Left ventricle myocardium inferior (tissue), 1 donor: Measurements from ENCODE around the gene PPCDC. TPM values are rescaled to one million over a fixed set of nuclear protein-coding genes. Genes with fewer than 3 reads are reported as not detected.
"Not testable (repeated sequence)": the region's sequence is repeated elsewhere in the genome, so short reads cannot be mapped to it uniquely, and the experiment has no call there.

Experiments used
- DNase-seq: peaks from one replicate; pipeline ENCODE4 v3.0.0-alpha.2; 2020
- H3K27ac ChIP-seq: fragments of 200-600 bp; replicated peaks from 2 replicates; pipeline ENCODE4 v1.8.0; 2021
- H3K27me3 ChIP-seq: fragments of 200-600 bp; 2 replicates; pipeline ENCODE4 v1.8.0; 2021; ENCODE audit warnings: low read depth
- H3K36me3 ChIP-seq: fragments of 200-600 bp; 2 replicates; pipeline ENCODE4 v1.8.0; 2021
- H3K4me1 ChIP-seq: fragments of 200-600 bp; 2 replicates; pipeline ENCODE4 v1.8.0; 2021
- H3K4me3 ChIP-seq: fragments of 200-600 bp; 2 replicates; pipeline ENCODE4 v1.8.0; 2021; ENCODE audit warnings: mild to moderate bottlenecking, moderate library complexity
- H3K9me3 ChIP-seq: fragments of 200-600 bp; replicated peaks from 2 replicates; pipeline ENCODE4 v1.8.0; 2021
- intact Hi-C: fragments of 100-400 bp; cut with micrococcal nuclease; formaldehyde crosslinking; loops from one replicate; pipeline ENCODE4 v1.11.0; 2022
- total RNA-seq: library from RNA; stranded (reverse); fragmentation: NEBNext Ultra II Directional; extraction: Animal tissue kit (Norgen Biotek cat#: 25700); gene quantifications from one replicate; pipeline ENCODE4 v1.2.1, GENCODE V29; 2021
- TF ChIP-seq, protein P1 (sequence below): fragments of 200-600 bp; IDR thresholded peaks from 2 replicates; pipeline ENCODE4 v1.8.0; 2021; ENCODE audit warnings: antibody characterized with exemption, mild to moderate bottlenecking, borderline replicate concordance
- donor health status: DM: no; HTN: yes; CAD: no; lungs with severe emphysema.

PPCDC gene
- total RNA-seq, 1 donor from 2014 or later, result 5.0 TPM

DNA sequence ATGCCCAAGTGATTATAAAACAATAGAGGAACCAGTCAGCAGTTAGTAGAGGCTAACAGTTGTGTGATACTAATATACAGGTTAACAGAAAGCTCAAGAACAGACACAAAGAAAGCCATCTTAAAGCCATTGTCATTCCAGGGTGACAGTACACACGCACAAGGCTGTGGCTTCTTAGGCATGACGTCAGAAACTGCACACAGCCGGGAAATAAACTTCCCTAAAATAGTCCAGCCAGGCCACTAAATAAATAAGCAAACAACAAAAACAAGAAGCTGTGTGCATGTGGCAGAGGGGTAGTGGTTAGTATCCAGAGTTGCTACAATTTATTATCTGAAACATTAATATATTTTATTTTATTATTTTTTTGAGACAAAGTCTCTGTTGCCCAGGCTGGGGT, 49.8 kb downstream of the PPCDC start:
- Histone ChIP-seq H3K27ac (no peak overlapping the region), H3K4me1 (peaks cover 5% of the 10 kb centered on the region), H3K9me3 (peaks cover 9% of the 10 kb centered on the region), H3K36me3 (no peaks in the 10 kb centered on the region), H3K27me3 (no peaks in the 10 kb centered on the region), H3K4me3 (no peak overlapping the region)
- intact Hi-C loops, result no loop called here
- no peak for DNase-seq
- TF ChIP-seq, protein P1, sequence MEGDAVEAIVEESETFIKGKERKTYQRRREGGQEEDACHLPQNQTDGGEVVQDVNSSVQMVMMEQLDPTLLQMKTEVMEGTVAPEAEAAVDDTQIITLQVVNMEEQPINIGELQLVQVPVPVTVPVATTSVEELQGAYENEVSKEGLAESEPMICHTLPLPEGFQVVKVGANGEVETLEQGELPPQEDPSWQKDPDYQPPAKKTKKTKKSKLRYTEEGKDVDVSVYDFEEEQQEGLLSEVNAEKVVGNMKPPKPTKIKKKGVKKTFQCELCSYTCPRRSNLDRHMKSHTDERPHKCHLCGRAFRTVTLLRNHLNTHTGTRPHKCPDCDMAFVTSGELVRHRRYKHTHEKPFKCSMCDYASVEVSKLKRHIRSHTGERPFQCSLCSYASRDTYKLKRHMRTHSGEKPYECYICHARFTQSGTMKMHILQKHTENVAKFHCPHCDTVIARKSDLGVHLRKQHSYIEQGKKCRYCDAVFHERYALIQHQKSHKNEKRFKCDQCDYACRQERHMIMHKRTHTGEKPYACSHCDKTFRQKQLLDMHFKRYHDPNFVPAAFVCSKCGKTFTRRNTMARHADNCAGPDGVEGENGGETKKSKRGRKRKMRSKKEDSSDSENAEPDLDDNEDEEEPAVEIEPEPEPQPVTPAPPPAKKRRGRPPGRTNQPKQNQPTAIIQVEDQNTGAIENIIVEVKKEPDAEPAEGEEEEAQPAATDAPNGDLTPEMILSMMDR, result no peak

DNA sequence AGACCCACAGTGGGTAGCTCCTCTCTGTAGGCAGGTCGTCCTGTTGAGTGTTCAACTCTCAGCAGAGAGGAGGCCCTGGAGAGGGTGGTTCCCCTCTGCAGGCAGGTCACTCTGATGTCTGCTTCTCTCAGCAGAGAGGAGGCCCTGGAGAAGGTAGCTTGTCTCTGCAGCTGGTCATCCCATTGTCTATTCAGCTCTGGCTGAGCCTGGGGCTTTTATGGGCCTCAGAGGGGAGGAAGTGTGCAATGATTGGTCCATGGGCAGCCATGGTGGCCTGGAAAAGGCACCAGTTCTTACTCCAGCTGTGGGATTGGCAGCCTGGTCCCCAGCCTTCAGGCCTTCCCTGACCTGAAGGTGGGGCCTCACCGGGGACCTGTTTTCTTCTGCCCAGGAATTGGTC, 52.9 kb downstream of the PPCDC start:
- H3K4me3 ChIP-seq, result no peak overlapping the region
- H3K36me3 ChIP-seq, result no peaks in the 10 kb centered on the region
- peaks cover 5% of the 10 kb centered on the region for H3K4me1 ChIP-seq
- DNase-seq, result no peak
- intact Hi-C loops, result no loop called here
- TF ChIP-seq, protein P1, result no peak
- peaks cover 9% of the 10 kb centered on the region for H3K9me3 ChIP-seq
- no peaks in the 10 kb centered on the region for H3K27me3 ChIP-seq
- no peak overlapping the region for H3K27ac ChIP-seq

DNA sequence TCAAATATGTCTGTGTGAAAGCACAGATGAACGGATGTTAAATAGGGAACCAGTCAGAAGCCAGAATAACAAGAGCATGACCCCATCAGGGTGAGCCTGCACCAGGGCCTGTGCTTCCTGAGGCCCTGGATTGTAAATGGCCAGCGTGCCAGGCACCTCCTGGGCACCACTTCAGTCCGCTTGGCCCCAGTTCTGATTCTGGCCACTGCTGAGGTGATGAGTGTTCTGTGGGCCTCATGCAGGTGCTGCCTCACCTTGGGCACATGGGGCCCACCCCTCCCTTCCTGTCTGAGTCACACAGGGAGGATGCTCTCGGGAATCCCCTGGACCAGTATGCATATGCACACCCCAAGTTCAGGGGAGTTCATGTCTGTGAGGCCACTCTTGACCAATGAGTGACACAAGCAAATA, 54.2 kb downstream of the PPCDC start:
- not testable (repeated sequence) for H3K27ac ChIP-seq

DNA sequence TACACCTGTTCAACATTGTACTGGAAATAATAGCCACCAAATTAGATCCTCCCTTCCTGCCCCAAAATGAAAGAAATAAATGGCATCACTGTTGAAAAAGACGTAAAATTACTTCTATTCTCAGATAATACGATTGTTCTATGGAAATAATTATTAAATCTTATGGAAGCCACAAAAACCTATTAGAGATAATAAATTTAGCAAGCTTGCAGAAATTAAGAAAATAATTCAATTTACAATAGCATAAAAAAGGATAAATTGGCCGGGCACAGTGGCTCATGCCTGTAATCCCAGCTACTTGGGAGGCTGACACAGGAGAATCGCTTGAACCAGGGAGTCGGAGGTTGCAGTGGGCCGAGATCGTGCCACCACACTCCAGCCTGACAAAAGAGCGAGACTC, 57.8 kb downstream of the PPCDC start:
- H3K27me3 ChIP-seq, result no peaks in the 10 kb centered on the region
- intact Hi-C loops, result no loop called here
- H3K27ac ChIP-seq, result no peak overlapping the region
- peaks cover 16% of the 10 kb centered on the region for H3K9me3 ChIP-seq
- no peaks in the 10 kb centered on the region for H3K4me1 ChIP-seq
- H3K4me3 ChIP-seq, result no peak overlapping the region
- no peaks in the 10 kb centered on the region for H3K36me3 ChIP-seq
- no peak for DNase-seq
- TF ChIP-seq, protein P1, result no peak

More for the DNA sequence above, 54.2 kb downstream of the PPCDC start:
- intact Hi-C loops, H3K4me3 ChIP-seq, H3K9me3 ChIP-seq, DNase-seq, H3K4me1 ChIP-seq, H3K27me3 ChIP-seq, H3K36me3 ChIP-seq: not testable (repeated sequence)

DNA sequence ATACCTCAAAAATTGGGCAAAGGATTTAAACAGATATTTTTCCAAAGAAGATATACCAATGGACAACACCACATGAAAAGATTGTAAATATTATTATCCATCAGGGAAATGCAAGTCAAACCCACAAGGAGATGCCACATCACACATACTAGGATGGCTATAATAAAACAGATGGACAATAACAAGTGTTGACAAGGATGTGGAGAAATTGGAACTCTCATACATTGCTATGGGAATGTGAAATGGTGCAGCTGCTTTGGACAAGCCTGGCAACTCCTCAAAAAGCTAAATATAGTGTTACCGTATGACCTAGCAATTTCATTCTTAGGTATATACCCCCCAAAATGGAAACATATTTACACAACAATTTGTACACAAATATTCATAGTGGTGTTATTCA, 59.3 kb downstream of the PPCDC start:
- Histone ChIP-seq H3K27ac (no peak overlapping the region), H3K36me3 (no peaks in the 10 kb centered on the region), H3K4me1 (no peaks in the 10 kb centered on the region), H3K27me3 (no peaks in the 10 kb centered on the region), H3K4me3 (no peak overlapping the region), H3K9me3 (peaks cover 26% of the 10 kb centered on the region)
- TF ChIP-seq, protein P1, result no peak
- no peak for DNase-seq
- intact Hi-C loops, result no loop called here

DNA sequence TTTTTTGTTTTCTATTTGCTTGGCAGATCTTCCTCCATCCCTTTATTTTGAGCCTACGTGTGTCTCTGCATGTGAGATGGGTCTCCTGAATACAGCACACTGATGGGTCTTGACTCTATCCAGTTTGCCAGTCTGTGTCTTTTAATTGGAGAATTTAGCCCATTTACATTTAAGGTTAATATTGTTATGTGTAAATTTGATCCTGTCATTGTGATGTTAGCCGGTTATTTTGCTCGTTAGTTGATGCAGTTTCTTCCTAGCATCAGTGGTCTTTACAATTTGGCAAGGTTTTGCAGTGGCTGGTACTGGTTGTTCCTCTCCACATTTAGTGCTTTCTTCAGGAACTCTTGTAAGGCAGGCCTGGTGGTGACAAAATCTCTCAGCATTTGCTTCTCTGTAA, 62.3 kb downstream of the PPCDC start:
- H3K4me1 ChIP-seq, H3K36me3 ChIP-seq, DNase-seq, H3K4me3 ChIP-seq, H3K27ac ChIP-seq, intact Hi-C loops, H3K27me3 ChIP-seq: not testable (repeated sequence)
- H3K9me3 ChIP-seq, result peaks cover 26% of the 10 kb centered on the region
